ENCODE results near the gene PITX1. TPM values are rescaled to one million over a fixed set of nuclear protein-coding genes. Genes with fewer than 3 reads are reported as not detected.
A peak's percentile ranks its signal among the peaks of the same experiment; 100 is the strongest.
"Not testable (repeated sequence)": the region's sequence is repeated elsewhere in the genome, so short reads cannot be mapped to it uniquely, and the experiment has no call there.

The PITX1 gene
- total RNA-seq (0.05 TPM), polyA plus RNA-seq (0.46 TPM)
- long read RNA-seq, donor 1 = 0 reads
- long read RNA-seq, donor 2 = 0 reads
- long read RNA-seq, donor 3 = 0 reads
- long read RNA-seq, donor 4 = 0 reads
- long read RNA-seq, donor 5 = 0 reads
- long read RNA-seq, donor 6 = 0 reads
- long read RNA-seq, donor 7 = 0 reads
- long read RNA-seq, donor 8 = 0 reads
- long read RNA-seq, donor 9 = 0 reads
- long read RNA-seq, donor 10 = 0 reads

DNA sequence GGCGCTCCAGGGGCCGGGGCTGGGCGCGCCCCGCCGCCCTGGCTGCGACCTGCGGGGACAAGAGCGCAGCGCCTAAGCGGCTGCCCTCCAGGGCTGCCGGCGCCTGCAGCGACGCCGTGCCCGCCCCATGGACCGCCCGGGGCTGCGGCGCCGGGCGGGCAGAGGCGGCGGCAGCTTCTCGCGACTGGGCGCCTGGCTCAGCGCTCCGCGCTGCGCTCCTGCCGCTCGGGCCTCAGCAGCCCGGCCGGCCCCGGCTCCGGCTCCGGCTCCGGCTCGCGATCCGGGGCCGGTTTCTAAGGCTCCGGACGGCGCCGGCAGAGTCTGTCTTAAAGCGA, at the start of gene PITX1:
PITX1 (minus strand) TSS at position 328 of the 335 bp plus-strand sequence. CDS start 347 bp downstream, outside the sequence.
- Histone ChIP-seq H3K9me3 (ENCODE audit: control insufficient read depth in 2 of 2, insufficient read depth in 1 of 2, low read length in 1 of 2) (peaks cover 0 to 6% of the 10 kb centered on the region in 2 donors), H3K36me3 (ENCODE audit: control insufficient read depth in 2 of 2, insufficient read depth in 2 of 2, low read length in 1 of 2) (no peaks in the 10 kb centered on the region), H3K27ac (ENCODE audit: low read depth in 1 of 2, low read length in 1 of 2) (no peak within 1 kb of the TSS), H3K27me3 (ENCODE audit: control insufficient read depth in 2 of 2, insufficient read depth in 1 of 2, low read length in 1 of 2) (peaks cover 92 to 97% of the 10 kb centered on the region in 2 donors), H3K4me3 (ENCODE audit: low read length in 2 of 2) (peak within 1 kb of the TSS in 1 of 2 donors; percentile 45), H3K4me1 (ENCODE audit: control insufficient read depth in 2 of 2, insufficient read depth in 2 of 2, low read length in 2 of 2) (peaks cover 6% of the 10 kb centered on the region in 2 donors)
- no peak for DNase-seq (ENCODE audit: low read depth in 6 of 9, low spot score in 9 of 9)
- under 1% methylated on average over 49 of the region's 49 CpGs for WGBS

DNA sequence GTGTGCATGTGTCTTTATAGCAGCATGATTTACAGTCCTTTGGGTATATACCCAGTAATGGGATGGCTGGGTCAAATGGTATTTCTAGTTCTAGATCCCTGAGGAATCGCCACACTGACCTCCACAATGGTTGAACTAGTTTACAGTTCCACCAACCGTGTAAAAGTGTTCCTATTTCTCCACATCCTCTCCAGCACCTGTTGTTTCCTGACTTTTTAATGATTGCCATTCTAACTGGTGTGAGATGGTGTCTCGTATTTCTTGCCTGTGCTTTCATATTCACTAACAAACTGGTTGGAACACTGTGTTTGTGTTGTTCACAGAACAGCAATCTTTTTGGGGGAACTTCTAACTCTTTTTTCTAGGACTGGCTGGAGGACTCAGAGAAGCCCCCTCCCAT, 49.3 kb upstream of the PITX1 start:
- WGBS = 91% methylated on average over 3 of the region's 3 CpGs
- not testable (repeated sequence) for H3K4me3 ChIP-seq (ENCODE audit: low read length in 2 of 2); H3K4me1 ChIP-seq (ENCODE audit: control insufficient read depth in 2 of 2, insufficient read depth in 2 of 2, low read length in 2 of 2); DNase-seq (ENCODE audit: low read depth in 6 of 9, low spot score in 9 of 9); H3K36me3 ChIP-seq (ENCODE audit: control insufficient read depth in 2 of 2, insufficient read depth in 2 of 2, low read length in 1 of 2); H3K27me3 ChIP-seq (ENCODE audit: control insufficient read depth in 2 of 2, insufficient read depth in 1 of 2, low read length in 1 of 2); H3K27ac ChIP-seq (ENCODE audit: low read depth in 1 of 2, low read length in 1 of 2); H3K9me3 ChIP-seq (ENCODE audit: control insufficient read depth in 2 of 2, insufficient read depth in 1 of 2, low read length in 1 of 2)

DNA sequence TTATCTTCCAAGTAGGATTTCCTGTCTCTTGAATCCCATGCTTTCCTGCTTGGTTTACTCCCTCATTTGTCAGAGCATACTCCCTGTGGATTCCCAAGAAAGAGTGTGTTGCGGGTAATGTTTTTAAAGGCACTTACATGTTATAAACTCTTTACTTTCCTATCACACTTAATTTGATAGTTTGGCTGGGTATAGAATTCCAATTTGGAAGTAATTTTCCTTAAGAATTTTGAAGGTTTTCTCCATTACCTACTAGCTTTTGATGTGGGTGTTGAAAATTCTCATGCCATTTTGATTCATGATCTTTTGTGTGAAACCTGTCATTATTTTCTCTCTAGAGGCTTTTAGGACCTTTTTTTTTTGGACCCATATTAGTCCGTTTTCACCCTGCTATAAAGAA, 47.2 kb upstream of the PITX1 start:
- Histone ChIP-seq H3K4me1 (ENCODE audit: control insufficient read depth in 2 of 2, insufficient read depth in 2 of 2, low read length in 2 of 2) (no peaks in the 10 kb centered on the region), H3K36me3 (ENCODE audit: control insufficient read depth in 2 of 2, insufficient read depth in 2 of 2, low read length in 1 of 2) (no peaks in the 10 kb centered on the region), H3K27me3 (ENCODE audit: control insufficient read depth in 2 of 2, insufficient read depth in 1 of 2, low read length in 1 of 2) (peaks cover 0 to 12% of the 10 kb centered on the region in 2 donors), H3K4me3 (ENCODE audit: low read length in 2 of 2) (no peak overlapping the region), H3K27ac (ENCODE audit: low read depth in 1 of 2, low read length in 1 of 2) (no peak overlapping the region), H3K9me3 (ENCODE audit: control insufficient read depth in 2 of 2, insufficient read depth in 1 of 2, low read length in 1 of 2) (no peaks in the 10 kb centered on the region)
- DNase-seq (ENCODE audit: low read depth in 6 of 9, low spot score in 9 of 9) = no peak
- 94% methylated on average over 2 of the region's 2 CpGs for WGBS

DNA sequence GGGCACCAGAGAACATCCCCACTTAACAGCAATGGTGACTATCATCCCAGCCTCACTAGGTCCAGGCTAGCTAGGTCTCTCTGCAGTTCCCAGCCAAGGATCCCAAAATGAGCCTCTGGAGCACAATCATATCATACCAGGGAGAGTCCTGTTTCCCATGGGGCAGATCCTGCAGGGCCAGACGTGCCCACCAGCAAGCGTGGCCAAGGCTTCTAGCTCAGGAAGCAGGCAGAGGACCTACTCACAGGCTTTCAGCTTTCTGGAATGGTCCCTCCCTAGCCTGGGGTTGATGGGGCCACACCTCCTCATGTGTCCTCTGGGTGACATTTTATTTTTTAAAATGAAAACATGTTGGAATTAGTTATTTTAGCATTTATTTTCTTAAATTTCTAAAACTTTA, 45.7 kb upstream of the PITX1 start:
- DNase-seq (ENCODE audit: low read depth in 6 of 9, low spot score in 9 of 9) = no peak
- peaks cover 0 to 21% of the 10 kb centered on the region in 2 donors for H3K27me3 ChIP-seq (ENCODE audit: control insufficient read depth in 2 of 2, insufficient read depth in 1 of 2, low read length in 1 of 2)
- no peaks in the 10 kb centered on the region for H3K9me3 ChIP-seq (ENCODE audit: control insufficient read depth in 2 of 2, insufficient read depth in 1 of 2, low read length in 1 of 2)
- no peaks in the 10 kb centered on the region for H3K4me1 ChIP-seq (ENCODE audit: control insufficient read depth in 2 of 2, insufficient read depth in 2 of 2, low read length in 2 of 2)
- no peak overlapping the region for H3K4me3 ChIP-seq (ENCODE audit: low read length in 2 of 2)
- no peak overlapping the region for H3K27ac ChIP-seq (ENCODE audit: low read depth in 1 of 2, low read length in 1 of 2)
- 97% methylated on average over 2 of the region's 2 CpGs for WGBS
- no peaks in the 10 kb centered on the region for H3K36me3 ChIP-seq (ENCODE audit: control insufficient read depth in 2 of 2, insufficient read depth in 2 of 2, low read length in 1 of 2)

DNA sequence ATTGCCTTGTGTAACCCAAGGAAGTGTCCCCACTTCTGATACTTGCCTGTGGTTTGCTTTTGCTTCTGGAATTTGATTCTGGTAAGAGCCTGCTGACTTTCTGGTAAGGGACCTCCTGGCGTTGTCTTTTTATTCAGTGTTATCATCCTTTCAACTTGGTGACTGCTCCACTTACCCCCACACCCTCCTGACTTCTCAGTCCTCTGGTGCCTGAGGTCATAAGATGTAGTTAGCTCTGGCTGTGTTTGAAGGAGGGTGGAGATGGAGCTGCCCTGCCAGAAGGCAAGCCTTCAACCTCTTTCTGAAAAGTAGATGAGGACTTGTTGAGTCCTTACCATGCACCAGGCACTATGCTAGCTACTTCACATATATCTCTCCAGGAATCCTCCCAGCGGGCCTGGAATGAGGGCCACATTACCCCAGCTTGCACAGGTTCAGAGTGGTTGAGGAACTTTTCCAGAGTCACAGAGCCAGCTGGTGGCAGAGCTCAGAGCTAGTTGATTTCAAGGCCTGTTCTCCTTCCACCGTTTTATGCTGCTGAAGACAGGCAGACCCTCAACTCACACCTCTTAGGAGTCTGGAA, 45.2 kb upstream of the PITX1 start:
- 85% methylated on average over 3 of the region's 3 CpGs for WGBS
- Histone ChIP-seq H3K4me1 (ENCODE audit: control insufficient read depth in 2 of 2, insufficient read depth in 2 of 2, low read length in 2 of 2) (no peaks in the 10 kb centered on the region), H3K4me3 (ENCODE audit: low read length in 2 of 2) (no peak overlapping the region), H3K27me3 (ENCODE audit: control insufficient read depth in 2 of 2, insufficient read depth in 1 of 2, low read length in 1 of 2) (peaks cover 0 to 24% of the 10 kb centered on the region in 2 donors), H3K9me3 (ENCODE audit: control insufficient read depth in 2 of 2, insufficient read depth in 1 of 2, low read length in 1 of 2) (no peaks in the 10 kb centered on the region), H3K36me3 (ENCODE audit: control insufficient read depth in 2 of 2, insufficient read depth in 2 of 2, low read length in 1 of 2) (no peaks in the 10 kb centered on the region), H3K27ac (ENCODE audit: low read depth in 1 of 2, low read length in 1 of 2) (no peak overlapping the region)
- DNase-seq (ENCODE audit: low read depth in 6 of 9, low spot score in 9 of 9) = no peak

DNA sequence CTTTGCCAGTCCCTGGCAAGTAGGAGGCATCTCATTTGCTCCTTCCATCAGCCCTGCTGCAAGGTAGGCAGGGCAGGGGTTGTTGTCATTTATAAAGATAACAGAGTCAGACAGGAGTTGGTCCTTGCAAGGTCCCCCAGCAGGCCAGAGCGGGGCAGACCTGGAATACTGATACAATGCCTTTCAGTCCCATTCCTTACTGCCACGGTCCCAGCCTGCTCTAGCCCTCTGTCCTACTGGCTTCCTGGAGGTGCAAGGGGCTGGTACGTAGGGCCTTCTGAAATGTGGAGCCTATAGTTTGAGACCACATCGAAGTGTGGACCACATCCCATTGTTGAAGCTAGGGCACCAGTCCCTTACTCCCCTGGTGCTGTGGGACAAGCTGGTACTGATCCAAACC, 42.8 kb upstream of the PITX1 start:
- DNase-seq (ENCODE audit: low read depth in 6 of 9, low spot score in 9 of 9) = no peak
- WGBS = 80% methylated on average over 4 of the region's 4 CpGs
- H3K9me3 ChIP-seq (ENCODE audit: control insufficient read depth in 2 of 2, insufficient read depth in 1 of 2, low read length in 1 of 2) = no peaks in the 10 kb centered on the region
- H3K27me3 ChIP-seq (ENCODE audit: control insufficient read depth in 2 of 2, insufficient read depth in 1 of 2, low read length in 1 of 2) = peaks cover 2 to 40% of the 10 kb centered on the region in 2 donors
- H3K4me3 ChIP-seq (ENCODE audit: low read length in 2 of 2) = no peak overlapping the region
- H3K36me3 ChIP-seq (ENCODE audit: control insufficient read depth in 2 of 2, insufficient read depth in 2 of 2, low read length in 1 of 2) = no peaks in the 10 kb centered on the region
- H3K27ac ChIP-seq (ENCODE audit: low read depth in 1 of 2, low read length in 1 of 2) = no peak overlapping the region
- H3K4me1 ChIP-seq (ENCODE audit: control insufficient read depth in 2 of 2, insufficient read depth in 2 of 2, low read length in 2 of 2) = no peaks in the 10 kb centered on the region

DNA sequence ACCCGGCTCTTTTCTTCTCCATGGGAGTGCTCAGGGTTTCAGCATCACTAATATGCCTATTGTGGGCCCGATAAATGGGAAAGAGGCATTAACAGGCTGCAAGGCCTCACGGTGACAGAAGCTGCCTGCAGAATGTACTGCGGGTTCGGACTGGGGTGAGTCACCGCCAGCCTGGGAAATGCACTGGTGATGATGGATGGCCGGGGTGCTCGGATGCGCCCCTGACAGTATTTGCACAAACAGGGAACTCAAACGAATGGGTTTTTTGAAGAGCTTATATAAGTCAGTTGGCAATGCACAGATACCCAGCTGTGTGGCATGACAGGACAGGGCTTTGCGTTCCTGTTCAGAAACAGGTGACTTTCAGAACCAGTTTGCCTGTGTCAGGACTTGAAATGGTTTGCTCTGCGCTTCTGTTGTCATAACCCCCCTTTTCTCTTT, 42.0 kb upstream of the PITX1 start:
- Histone ChIP-seq H3K36me3 (ENCODE audit: control insufficient read depth in 2 of 2, insufficient read depth in 2 of 2, low read length in 1 of 2) (no peaks in the 10 kb centered on the region), H3K27ac (ENCODE audit: low read depth in 1 of 2, low read length in 1 of 2) (no peak overlapping the region), H3K9me3 (ENCODE audit: control insufficient read depth in 2 of 2, insufficient read depth in 1 of 2, low read length in 1 of 2) (no peaks in the 10 kb centered on the region), H3K4me1 (ENCODE audit: control insufficient read depth in 2 of 2, insufficient read depth in 2 of 2, low read length in 2 of 2) (no peaks in the 10 kb centered on the region), H3K4me3 (ENCODE audit: low read length in 2 of 2) (no peak overlapping the region), H3K27me3 (ENCODE audit: control insufficient read depth in 2 of 2, insufficient read depth in 1 of 2, low read length in 1 of 2) (peaks cover 2 to 45% of the 10 kb centered on the region in 2 donors)
- WGBS = 89% methylated on average over 12 of the region's 12 CpGs
- DNase-seq (ENCODE audit: low read depth in 6 of 9, low spot score in 9 of 9) = no peak

DNA sequence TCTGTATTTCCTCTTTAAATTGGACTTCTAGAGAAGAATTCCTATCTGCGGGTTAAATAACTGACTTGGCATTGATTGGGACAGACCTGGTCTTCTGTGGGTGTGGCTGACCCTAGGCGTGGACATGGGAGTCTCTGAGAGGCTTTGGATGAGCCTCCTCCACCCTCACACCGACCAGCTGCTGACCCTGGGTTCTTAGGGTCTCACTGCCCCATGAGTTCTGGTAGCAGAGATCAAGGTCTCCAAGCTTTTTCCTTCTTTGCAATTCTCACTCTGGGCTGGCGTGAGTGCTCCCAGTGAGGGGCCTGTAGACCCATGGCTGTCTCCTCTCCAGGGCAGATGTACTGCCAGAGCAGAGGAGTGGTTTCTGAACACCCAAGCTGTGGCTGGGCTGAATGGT, 41.6 kb upstream of the PITX1 start:
- no peak overlapping the region for H3K27ac ChIP-seq (ENCODE audit: low read depth in 1 of 2, low read length in 1 of 2)
- no peaks in the 10 kb centered on the region for H3K9me3 ChIP-seq (ENCODE audit: control insufficient read depth in 2 of 2, insufficient read depth in 1 of 2, low read length in 1 of 2)
- no peak for DNase-seq (ENCODE audit: low read depth in 6 of 9, low spot score in 9 of 9)
- H3K36me3 ChIP-seq (ENCODE audit: control insufficient read depth in 2 of 2, insufficient read depth in 2 of 2, low read length in 1 of 2) = no peaks in the 10 kb centered on the region
- H3K4me1 ChIP-seq (ENCODE audit: control insufficient read depth in 2 of 2, insufficient read depth in 2 of 2, low read length in 2 of 2) = no peaks in the 10 kb centered on the region
- WGBS = 63% methylated on average over 4 of the region's 4 CpGs
- peaks cover 2 to 45% of the 10 kb centered on the region in 2 donors for H3K27me3 ChIP-seq (ENCODE audit: control insufficient read depth in 2 of 2, insufficient read depth in 1 of 2, low read length in 1 of 2)
- no peak overlapping the region for H3K4me3 ChIP-seq (ENCODE audit: low read length in 2 of 2)

DNA sequence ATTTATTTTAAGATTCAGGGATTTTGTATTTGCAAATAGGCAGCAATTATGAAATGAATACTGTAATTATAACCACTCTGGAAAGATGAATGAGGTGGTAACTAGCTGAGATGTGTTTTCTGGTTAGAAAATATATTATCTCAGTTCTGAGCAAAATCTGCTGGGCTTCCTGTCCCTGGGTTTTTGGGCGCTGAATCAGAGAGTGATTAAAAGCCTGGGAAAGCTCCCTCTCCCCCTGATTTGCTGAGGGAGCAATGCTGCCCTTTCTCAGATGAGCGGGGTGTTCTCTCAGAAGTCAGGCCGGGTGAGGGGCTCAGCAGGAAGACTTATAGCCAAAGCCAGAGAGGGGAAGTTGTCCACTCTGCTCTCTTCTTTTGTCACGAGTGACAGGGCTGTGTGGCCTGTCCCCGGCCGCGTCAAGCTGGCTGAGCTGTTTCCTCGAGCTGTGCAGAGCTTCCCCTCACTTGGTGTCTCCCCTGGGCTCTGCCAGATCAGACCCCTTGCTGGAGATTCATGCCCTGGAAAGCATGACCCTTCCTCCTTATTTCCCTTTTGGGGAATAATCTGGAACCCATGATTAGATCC, 39.8 kb upstream of the PITX1 start:
- no peak for DNase-seq (ENCODE audit: low read depth in 6 of 9, low spot score in 9 of 9)
- no peaks in the 10 kb centered on the region for H3K9me3 ChIP-seq (ENCODE audit: control insufficient read depth in 2 of 2, insufficient read depth in 1 of 2, low read length in 1 of 2)
- peaks cover 2 to 43% of the 10 kb centered on the region in 2 donors for H3K27me3 ChIP-seq (ENCODE audit: control insufficient read depth in 2 of 2, insufficient read depth in 1 of 2, low read length in 1 of 2)
- no peak overlapping the region for H3K4me3 ChIP-seq (ENCODE audit: low read length in 2 of 2)
- H3K27ac ChIP-seq (ENCODE audit: low read depth in 1 of 2, low read length in 1 of 2) = no peak overlapping the region
- no peaks in the 10 kb centered on the region for H3K36me3 ChIP-seq (ENCODE audit: control insufficient read depth in 2 of 2, insufficient read depth in 2 of 2, low read length in 1 of 2)
- H3K4me1 ChIP-seq (ENCODE audit: control insufficient read depth in 2 of 2, insufficient read depth in 2 of 2, low read length in 2 of 2) = no peaks in the 10 kb centered on the region
- 46% methylated on average over 8 of the region's 8 CpGs for WGBS

Data from thymus (tissue), 14 donors.